Stimulated activated CD8-positive, alpha-beta memory T cell treated with anti-CD3 and anti-CD28 coated beads, Interleukin-12 subunit alpha, Interleukin-12 subunit beta, amount 100 ng/mL, for 24 hours (primary cell): ENCODE measurements around the gene MAP4K5.

ENCODE experiments used
- DNase-seq: peaks from one replicate; pipeline ENCODE4 v3.0.0-alpha.2; 2020; ENCODE audit errors: extremely low read depth

Gene MAP4K5

GRCh38 chr14:50399251-50400032, 132.9 kb downstream of the MAP4K5 start:
- no peak for DNase-seq

GRCh38 chr14:50398189-50398580, 134.2 kb downstream of the MAP4K5 start:
- DNase-seq, result no peak

GRCh38 chr14:50397390-50398188, 134.8 kb downstream of the MAP4K5 start:
- no peak for DNase-seq

- DNase-seq, result no peak
Observed at GRCh38 chr14:50396631-50397389, 135.6 kb downstream of the MAP4K5 start, which contains the start of gene CDKL1. Gene CDKL1 (minus strand): TSS chr14:50396881. CDS start chr14:50395868, 1,013 bp downstream.

- no peak for DNase-seq
Observed at GRCh38 chr14:50395448-50395847, 136.9 kb downstream of the MAP4K5 start.

- DNase-seq, result no peak
Observed at GRCh38 chr14:50394713-50395112, 137.7 kb downstream of the MAP4K5 start.

GRCh38 chr14:50389668-50390441, 142.5 kb downstream of the MAP4K5 start:
- no peak for DNase-seq

GRCh38 chr14:50388256-50388931, 144.0 kb downstream of the MAP4K5 start:
- no peak for DNase-seq

GRCh38 chr14:50387548-50387947, 144.8 kb downstream of the MAP4K5 start:
- DNase-seq, result no peak

- no peak for DNase-seq
Observed at GRCh38 chr14:50383618-50384225, 148.6 kb downstream of the MAP4K5 start.

GRCh38 chr14:50381823-50382287, 150.5 kb downstream of the MAP4K5 start:
- no peak for DNase-seq

GRCh38 chr14:50381008-50381407, 151.4 kb downstream of the MAP4K5 start:
- DNase-seq, result no peak

- DNase-seq, result no peak
Observed at GRCh38 chr14:50380455-50380854, 151.9 kb downstream of the MAP4K5 start.

GRCh38 chr14:50379563-50379962, 152.8 kb downstream of the MAP4K5 start:
- no peak for DNase-seq

- DNase-seq, result no peak
Observed at GRCh38 chr14:50377550-50378085, 154.8 kb downstream of the MAP4K5 start.

GRCh38 chr14:50375760-50376159, 156.6 kb downstream of the MAP4K5 start:
- no peak for DNase-seq

- DNase-seq, result no peak
Observed at GRCh38 chr14:50373959-50374358, 158.4 kb downstream of the MAP4K5 start.

- no peak for DNase-seq
Observed at GRCh38 chr14:50371546-50371945, 160.8 kb downstream of the MAP4K5 start.
